Activated T-cell treated with anti-CD3 and anti-CD28 coated beads for 1 hour (primary cell): ENCODE results near the gene SGPP1.
"Not testable (repeated sequence)": the region's sequence is repeated elsewhere in the genome, so short reads cannot be mapped to it uniquely, and the experiment has no call there.

Source experiments
- DNase-seq: peaks from one replicate; pipeline ENCODE4 v3.0.0-alpha.2; 2020; ENCODE audit warnings: low read depth

SGPP1 gene

DNA sequence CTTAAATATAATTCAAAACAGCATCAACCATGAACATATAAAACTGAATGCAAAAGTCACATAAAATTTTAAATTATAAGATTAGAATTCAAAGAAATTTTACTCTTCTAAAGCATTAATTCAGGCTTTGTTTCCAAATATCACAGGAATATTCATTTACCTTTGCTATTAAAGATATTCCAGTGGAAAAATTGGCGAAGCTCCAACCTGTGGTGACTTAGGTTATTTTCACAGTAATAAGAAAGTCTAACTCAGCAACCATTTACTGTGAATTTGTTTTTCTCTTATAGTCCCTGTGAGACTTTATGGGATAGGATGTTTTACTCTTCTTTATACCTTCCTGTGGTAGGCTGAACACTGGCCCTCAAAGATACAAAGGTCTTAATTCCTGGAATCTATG lies 89.4 kb downstream of the SGPP1 start:
- DNase-seq: no peak

- not testable (repeated sequence) for DNase-seq
Observed at GRCh38 chr14:63636094-63636635, 91.7 kb downstream of the SGPP1 start.
